ENCODE data around the gene GDI2. TPM values are rescaled to one million over a fixed set of nuclear protein-coding genes. Genes with fewer than 3 reads are reported as not detected.

GDI2 gene
- total RNA-seq, 2 donors from 2014 or later, result 243 to 266 TPM

DNA sequence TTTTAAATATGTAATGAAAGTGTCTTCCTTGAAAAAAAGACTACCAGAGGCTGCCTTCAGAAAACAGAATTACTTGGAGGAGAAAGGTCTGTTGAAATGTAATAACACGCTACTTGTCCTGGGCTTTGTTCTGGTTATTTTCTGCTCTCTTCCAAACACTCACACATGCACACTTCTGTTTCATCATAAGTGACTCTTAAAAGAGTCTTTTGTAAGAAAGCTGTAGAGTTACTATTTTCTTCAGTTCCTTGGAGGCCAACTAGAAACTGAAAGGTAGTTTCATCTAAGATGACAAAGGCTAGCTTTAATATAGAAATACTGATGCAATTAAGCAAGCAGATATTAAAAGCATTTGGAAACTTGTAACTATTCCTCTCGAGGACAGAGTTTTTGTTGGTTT is 89.5 kb downstream of the GDI2 start:
- Histone ChIP-seq H3K36me3 (no peaks in the 10 kb centered on the region), H3K27ac (no peak overlapping the region)

DNA sequence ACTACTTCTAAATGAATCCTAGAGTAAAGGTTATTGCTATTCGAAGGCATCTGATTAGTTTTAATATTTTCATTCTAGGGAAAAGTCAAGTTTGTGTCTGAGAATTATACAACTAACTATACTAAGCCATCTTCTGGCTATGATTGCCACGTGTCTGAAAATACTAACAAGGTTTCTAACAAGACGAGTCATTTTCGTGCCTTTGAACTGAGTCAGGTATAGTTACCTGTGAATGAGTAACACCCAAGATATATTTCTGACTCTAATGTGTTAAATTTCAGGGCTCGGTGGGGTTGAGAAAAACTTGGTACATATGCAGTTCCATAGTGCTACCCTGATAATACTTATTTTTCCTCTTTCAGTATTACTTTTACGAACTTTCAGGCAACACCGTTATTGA is 93.1 kb downstream of the GDI2 start:
- no peaks in the 10 kb centered on the region for H3K9me3 ChIP-seq
- H3K4me3 ChIP-seq, result no peak overlapping the region
- H3K27ac ChIP-seq, result no peak overlapping the region
- TF ChIP-seq CTCF (IDR thresholded peaks at IDR 0.05), result no peak
- H3K27me3 ChIP-seq, result no peaks in the 10 kb centered on the region
- H3K4me1 ChIP-seq, result no peaks in the 10 kb centered on the region
- intact Hi-C loops (cut with DNase I), result no loop called here
- H3K9ac ChIP-seq (ENCODE audit: low read depth in 2 of 2, low read length in 2 of 2), result no peak overlapping the region
- DNase-seq, result no peak
- H3K36me3 ChIP-seq, result no peaks in the 10 kb centered on the region

More for the DNA sequence above, 89.5 kb downstream of the GDI2 start:
- no peak for TF ChIP-seq CTCF (IDR thresholded peaks at IDR 0.05)
- no peak overlapping the region for H3K4me3 ChIP-seq
- DNase-seq, result no peak
- H3K27me3 ChIP-seq, result no peaks in the 10 kb centered on the region
- H3K4me1 ChIP-seq, result no peaks in the 10 kb centered on the region
- no peak overlapping the region for H3K9ac ChIP-seq (ENCODE audit: low read depth in 2 of 2, low read length in 2 of 2)
- intact Hi-C loops (cut with DNase I), result no loop called here
- no peaks in the 10 kb centered on the region for H3K9me3 ChIP-seq

DNA sequence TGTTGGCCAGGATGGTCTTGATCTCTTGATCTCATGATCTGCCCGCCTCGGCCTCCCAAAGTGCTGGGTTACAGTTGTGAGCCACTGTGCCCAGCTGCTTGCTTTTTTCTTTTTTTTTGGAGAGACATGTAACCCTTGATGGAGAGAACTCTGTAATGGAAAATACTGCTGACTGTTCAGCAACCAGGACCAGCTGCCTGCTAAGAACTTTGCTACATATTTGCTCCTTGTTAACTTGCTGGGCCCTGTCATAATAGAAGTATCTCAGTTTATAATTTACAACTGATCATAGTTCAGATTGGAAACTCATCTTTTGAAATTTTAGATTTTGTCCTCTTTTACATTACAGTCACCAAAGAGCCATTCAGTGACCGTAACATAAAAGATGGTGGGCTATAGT is 93.7 kb downstream of the GDI2 start:
- Histone ChIP-seq H3K36me3 (no peaks in the 10 kb centered on the region), H3K27ac (no peak overlapping the region), H3K9me3 (no peaks in the 10 kb centered on the region), H3K4me3 (no peak overlapping the region), H3K4me1 (no peaks in the 10 kb centered on the region), H3K9ac (ENCODE audit: low read depth in 2 of 2, low read length in 2 of 2) (no peak overlapping the region), H3K27me3 (no peaks in the 10 kb centered on the region)
- no peak for TF ChIP-seq CTCF (IDR thresholded peaks at IDR 0.05)
- intact Hi-C loops (cut with DNase I), result loop anchor here (5.0 kb wide), 1 partner anchor 92 kb away; no protein-coding TSS in a partner anchor
- no peak for DNase-seq

Other genes starting within 250 kb of the GDI2 start
- 10 to 100 TPM; 36.1 to 36.2 TPM for gene ASB13, start 146.8 kb downstream of the GDI2 start, total RNA-seq
- gene TASOR2, start 128.6 kb downstream of the GDI2 start, total RNA-seq, result 10 to 100 TPM; 41.4 to 57.2 TPM
- 1 to 10 TPM; 5.5 to 8.1 TPM for gene ANKRD16, start 76.5 kb upstream of the GDI2 start, total RNA-seq
- gene FBH1, start 76.8 kb upstream of the GDI2 start, total RNA-seq, result 10 to 100 TPM; 67.7 to 87.5 TPM
- 10 to 100 TPM; 11.5 to 16.0 TPM for gene IL15RA, start 164.1 kb upstream of the GDI2 start, total RNA-seq
- gene IL2RA, start 248.9 kb upstream of the GDI2 start, total RNA-seq, result 1 to 10 TPM; 1.7 to 2.4 TPM